Measurements from ENCODE around the gene GNG13.
"Not testable (repeated sequence)": the region's sequence is repeated elsewhere in the genome, so short reads cannot be mapped to it uniquely, and the experiment has no call there.

Gene GNG13

DNA sequence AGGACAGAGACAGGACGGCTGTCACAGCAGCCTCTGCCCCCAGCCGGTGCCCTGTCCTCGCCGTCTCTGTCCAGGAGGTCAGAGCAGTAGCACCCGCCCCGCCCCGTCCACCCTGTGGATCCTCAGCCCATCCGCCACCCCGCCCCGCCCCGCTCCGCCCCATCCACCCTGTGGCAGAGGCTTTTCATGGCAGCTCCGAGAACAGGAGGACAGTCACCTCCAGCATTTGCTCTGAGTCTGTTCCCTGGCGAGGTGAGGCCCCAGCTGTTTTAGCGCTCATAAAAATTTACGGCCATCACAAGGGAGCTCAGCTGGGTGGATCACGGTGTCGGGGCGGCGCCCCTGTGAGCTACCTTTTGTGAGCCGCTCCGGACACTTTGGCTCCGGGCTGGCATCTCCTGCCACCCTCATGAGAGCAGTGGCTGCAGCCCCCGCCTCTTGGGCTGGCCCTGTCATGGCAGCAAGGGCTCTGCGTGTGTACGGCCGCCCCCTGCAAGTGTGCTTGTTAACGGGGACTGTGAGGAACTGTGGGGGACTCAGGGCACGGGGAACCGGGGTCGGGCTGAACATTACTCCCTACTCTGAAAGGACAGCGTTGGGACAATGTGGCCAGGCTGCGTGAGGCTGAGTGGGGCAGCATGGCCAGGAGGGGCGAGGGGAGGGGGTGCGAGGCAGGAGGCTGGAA lies 32.3 kb upstream of the GNG13 start:
- no peak overlapping the region for H3K4me3 ChIP-seq
- no peak overlapping the region for H3K27ac ChIP-seq

DNA sequence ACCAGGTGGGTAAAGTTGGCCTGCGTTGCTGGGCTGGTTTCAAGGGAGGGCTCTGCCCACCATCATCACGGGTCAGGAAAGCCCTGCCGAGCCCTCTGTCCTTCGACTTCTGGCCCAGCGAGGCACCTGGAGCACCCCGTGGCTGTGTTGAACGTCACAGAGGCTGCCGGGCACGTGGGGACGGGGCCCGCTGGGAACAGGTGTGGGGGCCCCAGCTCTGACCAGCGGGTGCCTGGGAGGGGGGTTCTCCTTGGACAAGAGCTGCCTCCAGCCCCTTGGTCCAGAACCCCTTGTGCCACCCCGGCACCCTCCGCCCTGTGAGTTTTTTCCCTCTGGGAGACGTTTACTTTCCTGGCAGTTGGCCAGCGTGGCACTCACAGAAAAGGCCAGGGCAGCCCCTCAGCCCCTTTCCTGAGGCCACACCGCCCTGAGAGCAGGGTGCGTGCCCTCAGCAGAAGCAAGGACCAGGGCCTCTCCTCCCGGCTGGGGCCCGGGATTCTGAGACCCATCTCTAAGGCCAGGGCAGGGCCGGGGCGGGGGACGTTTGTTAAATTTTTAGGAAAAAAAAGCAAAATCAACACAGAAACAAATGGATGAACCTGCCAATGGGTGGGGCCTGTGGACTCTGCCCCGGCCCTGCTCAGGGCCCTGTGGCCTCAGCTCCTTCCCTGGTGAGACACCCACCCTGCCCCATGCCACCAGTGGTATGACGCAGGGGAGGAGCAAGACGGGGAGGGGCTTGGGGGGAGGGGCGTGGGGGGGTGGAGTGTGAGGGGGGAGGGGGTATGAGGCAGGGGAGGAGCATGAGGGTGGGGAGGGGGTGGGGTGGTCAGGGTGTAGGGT lies 31.3 kb upstream of the GNG13 start:
- Histone ChIP-seq H3K4me3 (no peak overlapping the region), H3K27ac (no peak overlapping the region)

DNA sequence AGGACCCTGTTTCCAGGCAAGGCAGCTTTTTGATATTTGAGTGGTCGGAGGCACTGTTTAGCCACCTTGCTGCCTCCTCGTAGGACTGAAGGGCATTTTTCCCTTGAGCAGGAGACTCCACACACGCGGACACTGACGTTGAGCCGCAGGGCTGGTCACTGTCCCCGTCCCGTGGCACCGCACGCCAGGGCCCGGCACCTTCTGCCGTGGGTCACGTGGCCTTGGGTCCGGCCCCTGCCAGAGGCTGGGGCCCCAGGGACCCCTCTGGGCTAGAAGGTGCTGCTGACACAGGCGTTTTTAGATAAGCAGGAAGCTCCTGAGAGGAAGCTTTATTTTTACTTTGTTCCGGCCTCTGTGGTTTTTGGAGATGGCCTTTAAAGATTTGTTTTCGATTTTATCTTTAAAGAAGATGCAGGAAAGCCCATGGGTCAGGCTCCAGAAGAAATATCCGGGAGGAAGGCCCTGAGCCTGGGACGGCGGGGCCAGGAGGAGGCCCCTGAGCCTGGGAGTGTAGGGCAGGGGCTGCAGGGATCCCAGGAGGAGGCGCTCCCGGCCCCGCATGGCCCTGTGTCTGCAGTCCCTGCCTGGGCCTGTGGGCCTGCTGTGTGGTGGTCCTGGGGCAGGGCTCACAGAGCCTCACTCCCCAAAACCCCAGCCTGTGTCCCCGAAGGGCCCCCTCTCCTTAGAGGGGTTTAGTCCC lies 30.5 kb upstream of the GNG13 start:
- H3K27ac ChIP-seq, result no peak overlapping the region
- no peak overlapping the region for H3K4me3 ChIP-seq

DNA sequence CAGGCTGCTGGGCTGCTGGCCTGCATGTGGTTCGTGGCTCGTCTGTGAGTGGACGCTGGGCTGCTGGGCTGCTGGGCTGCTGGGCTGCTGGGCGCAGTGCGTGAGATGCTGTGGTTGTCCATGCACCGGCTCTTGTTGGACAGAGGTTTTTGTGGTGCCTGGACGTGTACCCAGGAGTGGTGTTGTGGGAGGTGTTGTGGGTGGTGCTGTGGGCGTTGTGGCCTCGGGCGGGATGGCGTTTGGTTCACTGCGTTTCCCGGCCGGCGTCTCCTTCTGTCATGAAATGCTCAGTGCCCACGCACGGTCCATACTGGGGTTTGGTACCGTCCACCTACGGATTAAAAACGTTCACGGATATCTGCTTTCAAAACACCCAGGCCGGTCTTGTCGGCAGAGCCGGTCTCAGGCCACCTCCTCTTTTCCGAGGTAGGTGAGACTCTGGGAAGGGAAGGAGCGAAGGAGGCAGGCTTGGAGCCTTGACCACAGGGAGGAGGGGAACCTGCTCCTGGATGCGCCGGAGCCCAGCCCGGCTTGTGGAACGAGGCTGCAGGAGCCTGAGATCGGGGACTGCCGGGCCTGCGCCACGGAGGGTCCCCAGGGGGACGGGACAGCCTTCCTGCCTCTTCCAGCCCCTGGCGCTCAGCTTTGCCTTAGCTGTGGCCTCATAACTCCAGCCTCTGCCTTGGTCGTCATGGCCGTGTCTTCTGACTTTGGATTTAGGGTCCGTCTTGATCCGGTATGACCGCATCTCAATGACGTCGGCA lies 29.8 kb upstream of the GNG13 start:
- H3K4me3 ChIP-seq, result no peak overlapping the region
- H3K27ac ChIP-seq, result no peak overlapping the region

DNA sequence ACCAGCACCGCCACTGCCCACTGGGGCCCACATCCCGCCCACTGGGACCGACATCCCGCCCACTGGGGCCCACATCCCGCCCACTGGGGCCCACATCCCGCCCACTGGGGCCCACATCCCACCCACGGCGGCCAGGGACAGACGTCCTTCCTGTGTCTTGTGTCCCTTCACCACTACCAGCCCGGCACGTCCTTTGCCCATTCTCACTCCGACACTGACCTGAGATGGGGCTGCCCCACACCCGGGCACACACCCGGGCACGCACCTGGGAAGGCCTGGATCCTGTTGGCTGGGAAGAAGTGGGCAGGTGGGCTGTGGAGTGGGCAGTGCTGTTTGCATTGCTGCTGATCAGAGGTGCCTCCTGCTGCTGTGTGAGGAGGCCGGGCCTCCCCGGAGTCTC lies 28.4 kb upstream of the GNG13 start:
- H3K27ac ChIP-seq, result no peak overlapping the region
- no peak overlapping the region for H3K4me3 ChIP-seq

DNA sequence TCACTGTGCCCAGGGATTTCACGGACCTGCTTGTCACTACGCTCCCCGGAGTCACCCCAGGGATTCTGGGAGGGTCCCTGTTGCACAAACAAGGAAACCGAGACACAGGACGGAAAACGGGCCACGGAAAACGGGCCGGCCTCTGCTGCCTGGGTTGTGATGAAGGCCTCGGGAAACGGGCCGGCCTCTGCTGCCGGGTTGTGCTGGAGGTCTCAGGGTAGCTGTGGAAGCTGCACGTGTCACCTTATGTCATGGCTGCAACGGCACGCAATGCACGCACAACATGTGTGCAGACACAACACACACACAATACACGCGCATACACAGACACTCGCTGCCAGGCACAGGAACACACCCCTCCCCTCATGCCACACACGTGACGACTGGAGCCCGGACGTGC lies 27.0 kb upstream of the GNG13 start:
- no peak overlapping the region for H3K4me3 ChIP-seq
- no peak overlapping the region for H3K27ac ChIP-seq

DNA sequence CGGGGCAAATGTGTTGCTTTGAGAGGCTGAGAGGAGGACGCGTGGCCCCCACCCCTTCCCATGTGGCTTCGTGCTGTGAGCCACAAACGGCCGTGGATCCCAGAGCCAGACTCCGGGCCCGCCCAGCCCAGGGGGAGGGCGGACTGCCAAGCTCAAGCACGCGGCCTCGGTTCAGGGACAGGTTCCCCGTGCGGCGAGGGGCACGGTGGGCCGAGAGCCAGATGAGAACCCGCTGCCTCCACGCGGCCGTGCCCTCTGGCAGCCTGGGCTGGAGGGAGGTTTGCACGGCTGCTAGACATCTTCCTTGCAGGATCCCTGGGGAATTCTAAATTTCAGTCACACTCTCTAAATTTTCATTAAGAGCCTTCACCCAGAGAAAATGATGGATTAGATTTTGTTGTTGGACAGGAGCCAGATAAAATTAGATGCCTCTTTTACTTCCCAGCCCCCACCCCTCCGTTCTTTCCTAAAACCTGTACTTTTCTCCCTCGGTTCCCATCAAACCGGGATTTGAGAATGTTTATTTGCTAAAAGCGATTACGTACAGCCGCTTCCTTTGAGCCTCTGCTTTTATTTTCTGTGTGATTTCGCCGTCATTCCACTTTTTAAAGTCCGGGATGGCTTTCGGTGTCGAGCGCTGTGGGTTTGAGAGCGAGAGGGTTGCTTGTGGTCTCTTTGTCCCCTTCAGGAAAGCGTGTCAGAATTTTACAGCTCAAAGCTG lies 25.0 kb upstream of the GNG13 start:
- H3K27ac ChIP-seq, result no peak overlapping the region
- no peak overlapping the region for H3K4me3 ChIP-seq

DNA sequence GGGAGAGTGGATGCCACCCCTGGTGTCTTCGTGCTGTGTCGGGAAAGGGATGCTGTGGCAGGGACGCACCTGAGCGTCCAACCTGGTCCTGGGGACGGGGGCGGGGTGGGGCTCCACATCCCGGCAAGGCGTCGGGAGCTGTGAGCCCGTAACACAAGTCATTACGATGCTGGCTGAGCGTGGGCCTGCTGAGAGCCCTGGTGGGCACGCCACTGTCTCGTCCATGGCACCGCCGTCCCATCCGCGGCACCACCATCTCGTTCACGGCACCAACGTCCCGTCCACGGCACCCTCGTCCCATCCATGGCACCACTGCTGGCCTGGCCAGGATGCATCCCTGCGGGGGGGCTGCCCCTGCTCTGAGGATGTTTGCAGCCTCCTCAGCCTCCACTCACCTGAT lies 24.1 kb upstream of the GNG13 start:
- no peak overlapping the region for H3K4me3 ChIP-seq
- H3K27ac ChIP-seq, result no peak overlapping the region

DNA sequence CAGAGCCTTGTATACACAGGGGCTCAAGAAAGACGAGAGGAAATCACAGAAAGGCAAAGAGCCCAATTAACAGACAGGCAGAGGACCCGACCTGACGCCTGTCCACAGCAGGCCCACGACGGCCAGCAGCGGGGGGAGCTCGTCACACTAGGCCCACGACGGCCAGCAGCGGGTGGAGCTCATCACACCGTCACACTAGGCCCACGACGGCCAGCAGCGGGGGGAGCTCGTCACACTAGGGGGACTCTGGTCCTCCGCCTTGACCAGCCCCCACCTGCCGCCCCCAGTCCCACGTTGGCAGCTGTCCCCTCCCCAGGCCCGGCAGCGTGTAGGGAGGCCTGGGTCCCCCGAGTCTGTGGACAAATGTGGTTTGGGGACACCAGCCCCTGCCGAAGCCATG lies 23.7 kb upstream of the GNG13 start:
- no peak overlapping the region for H3K4me3 ChIP-seq
- H3K27ac ChIP-seq, result no peak overlapping the region

DNA sequence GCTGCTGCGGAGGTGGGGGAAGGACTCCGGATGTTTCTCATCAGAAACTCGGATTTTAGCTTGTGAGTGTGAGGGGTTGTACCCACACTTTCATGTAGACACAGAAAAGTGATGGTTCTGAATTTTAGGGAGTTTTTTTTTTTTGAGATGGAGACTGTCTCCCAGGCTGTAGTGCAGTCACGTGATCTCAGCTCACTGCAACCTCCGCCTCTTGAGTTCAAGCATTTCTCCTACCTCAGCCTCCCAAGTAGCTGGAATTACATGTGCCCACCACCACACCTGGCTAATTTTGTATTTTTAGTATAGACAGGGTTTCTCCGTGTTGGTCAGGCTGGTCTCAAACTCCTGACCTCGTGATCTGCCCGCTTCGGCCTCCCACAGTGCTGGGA lies 22.4 kb upstream of the GNG13 start:
- H3K27ac ChIP-seq, result no peak overlapping the region
- no peak overlapping the region for H3K4me3 ChIP-seq

DNA sequence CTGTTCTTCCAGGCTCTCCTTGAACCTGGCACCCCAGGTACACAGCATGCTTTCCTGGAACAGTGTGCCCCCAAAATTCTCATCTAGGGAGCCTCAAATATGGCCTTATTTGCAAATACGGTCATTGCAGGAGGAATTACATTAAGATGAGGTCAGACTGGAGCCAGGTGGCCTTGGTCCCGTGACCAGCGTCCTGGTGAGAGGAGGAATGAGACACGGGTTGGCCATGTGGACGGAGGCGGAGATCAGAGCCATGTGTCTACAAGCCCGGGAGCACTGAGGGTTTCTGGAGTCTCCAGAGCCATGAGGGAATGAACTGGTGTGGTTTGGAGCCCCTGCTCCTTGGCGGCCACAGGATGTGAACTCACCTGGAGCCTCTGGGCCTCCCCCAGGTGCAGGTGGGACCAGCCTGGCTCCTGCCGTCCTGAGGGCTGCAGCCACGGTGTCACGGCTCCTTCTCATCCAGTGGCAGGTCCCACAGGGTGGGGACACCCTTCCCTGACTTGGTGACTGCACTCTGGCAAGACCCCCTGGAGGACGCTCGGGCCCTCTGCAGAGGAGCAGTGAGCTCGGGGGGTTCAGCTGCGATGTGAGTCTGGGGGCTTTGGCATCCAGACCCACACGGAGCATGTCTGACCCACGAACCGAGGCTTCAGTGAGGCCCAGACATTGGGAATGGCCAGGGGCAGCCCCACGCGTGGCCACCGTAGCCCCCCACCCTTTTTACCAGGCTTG lies 21.8 kb upstream of the GNG13 start:
- Histone ChIP-seq H3K27ac (no peak overlapping the region), H3K4me3 (no peak overlapping the region)

DNA sequence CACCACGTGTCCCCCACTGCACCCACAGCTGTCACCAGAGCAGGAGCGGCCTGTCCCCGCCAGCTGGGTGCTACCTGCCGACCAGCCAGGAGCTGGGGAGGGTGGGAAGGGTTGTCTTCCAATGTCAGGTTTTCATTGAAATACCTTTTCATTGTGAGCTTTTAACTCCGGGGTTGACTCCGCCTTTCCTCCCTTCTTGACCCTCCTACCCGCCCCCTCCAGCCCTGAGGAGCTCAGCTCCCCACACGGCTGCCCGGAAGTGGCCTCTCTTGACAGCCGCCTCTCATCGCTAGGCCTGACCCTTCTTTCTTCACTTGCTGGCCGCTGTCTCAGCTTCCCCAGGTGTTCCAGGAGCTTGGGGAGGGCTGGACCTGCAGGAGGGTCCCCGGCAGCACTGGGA lies 21.2 kb upstream of the GNG13 start:
- no peak overlapping the region for H3K4me3 ChIP-seq
- no peak overlapping the region for H3K27ac ChIP-seq

DNA sequence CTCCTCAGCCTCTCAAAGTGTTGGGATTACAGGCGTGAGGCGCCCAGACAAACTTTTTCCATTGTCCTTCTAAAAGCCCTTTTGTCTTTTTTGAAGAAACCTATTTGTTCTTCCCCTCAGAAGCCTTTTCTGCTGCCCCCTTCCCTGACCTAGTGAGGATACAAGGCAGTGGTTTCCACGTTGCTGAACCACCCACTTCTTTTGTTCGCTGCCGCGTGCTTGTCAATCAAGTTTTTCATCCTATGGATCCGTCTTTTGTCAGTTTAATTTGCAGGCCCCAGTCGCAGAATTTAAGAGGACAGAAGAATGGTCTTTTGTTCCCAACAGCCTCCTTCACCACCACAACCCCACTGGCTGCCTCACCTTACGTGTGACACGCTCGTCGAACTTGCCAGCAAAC lies 20.2 kb upstream of the GNG13 start:
- H3K4me3 ChIP-seq, result no peak overlapping the region
- H3K27ac ChIP-seq, result no peak overlapping the region

DNA sequence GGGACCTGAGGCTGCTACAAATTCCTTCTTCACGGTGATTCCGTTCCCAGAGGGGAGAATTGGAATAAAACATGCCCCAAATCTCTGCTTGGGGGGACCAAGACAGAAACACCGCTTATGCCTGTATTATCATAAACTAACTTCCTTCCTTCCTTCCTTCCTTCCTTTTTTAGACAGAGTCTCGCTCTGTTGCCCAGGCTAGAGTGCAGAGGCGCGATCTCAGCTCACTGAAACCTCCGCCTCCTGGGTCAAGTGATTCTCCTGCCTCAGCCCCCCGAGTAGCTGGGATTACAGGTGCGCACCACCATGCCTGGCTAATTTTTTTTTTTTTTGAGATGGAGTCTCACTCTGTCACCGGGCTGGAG lies 19.5 kb upstream of the GNG13 start:
- not testable (repeated sequence) for H3K27ac ChIP-seq, H3K4me3 ChIP-seq

DNA sequence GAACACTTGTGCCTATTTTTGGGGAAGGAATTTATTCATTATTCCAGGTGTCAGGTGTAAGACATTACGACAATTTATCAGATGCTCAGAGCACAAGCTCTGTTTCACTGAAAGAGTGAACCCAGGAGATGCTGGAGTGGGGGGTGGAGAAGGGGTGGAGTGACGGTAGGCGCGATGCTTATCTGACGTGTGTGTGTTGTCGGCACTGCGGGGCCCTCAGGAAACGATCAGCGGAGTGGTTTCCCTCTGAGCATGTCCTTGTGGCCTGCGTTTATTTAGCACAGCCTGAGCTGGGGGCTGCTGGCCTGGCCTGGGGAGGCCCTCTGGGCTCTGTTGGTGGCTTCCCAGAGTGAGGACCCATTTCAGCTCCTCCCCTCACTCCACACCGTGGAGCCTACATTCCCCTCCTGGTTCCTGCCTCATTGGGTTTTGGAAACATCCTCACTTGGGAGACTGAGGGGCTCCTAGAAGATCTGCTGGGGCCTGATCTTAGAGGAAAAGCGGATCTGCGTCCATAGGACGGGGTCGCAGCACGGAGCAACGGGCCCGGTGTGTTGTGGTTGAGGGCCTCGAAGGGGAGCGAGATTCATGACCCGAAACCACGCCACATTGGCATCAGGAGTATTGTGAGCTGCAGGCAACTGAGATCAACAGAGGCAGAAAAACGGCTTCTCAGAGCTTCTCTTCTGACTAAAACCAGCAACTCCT lies 19.0 kb upstream of the GNG13 start:
- H3K27ac ChIP-seq, result no peak overlapping the region

DNA sequence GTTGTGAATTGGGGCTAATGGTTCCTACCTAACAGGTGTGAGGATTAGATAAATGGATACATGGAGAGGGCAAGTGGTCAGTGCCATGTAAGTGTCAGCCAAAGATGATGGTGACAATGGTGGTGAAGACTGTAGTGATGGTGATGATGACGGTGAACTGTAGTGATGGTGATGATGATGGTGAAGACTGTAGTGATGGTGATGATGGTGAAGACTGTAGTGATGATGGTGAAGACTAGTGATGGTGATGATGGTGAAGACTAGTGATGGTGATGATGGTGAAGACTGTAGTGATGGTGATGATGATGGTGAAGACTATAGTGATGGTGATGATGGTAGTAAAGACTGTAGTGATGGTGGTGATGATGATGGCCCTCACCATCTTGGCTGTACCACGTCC lies 18.1 kb upstream of the GNG13 start:
- H3K4me3 ChIP-seq, result no peak overlapping the region

More for the DNA sequence above, 19.0 kb upstream of the GNG13 start:
- no peak overlapping the region for H3K4me3 ChIP-seq

DNA sequence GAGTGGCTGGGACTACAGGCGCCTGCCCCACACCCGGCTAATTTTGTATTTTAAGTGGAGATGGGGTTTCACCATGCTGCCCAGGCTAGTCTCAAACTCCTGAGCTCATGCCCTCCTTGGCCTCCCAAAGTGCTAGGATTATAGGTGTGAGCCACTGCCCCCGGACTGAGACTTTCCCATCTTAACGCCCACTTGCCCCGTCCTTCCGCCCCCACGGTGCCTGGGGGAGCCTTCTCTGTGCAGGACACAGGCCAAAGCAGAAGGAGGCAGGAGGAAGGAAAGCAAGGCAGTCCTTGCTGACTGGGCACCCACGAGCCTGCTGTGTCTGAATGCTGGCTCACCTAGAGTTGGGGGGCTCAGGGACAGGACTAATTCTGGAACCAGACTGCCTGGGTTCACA lies 17.6 kb upstream of the GNG13 start:
- H3K4me3 ChIP-seq, result no peak overlapping the region

More for the DNA sequence above, 18.1 kb upstream of the GNG13 start:
- no peak overlapping the region for H3K27ac ChIP-seq

More for the DNA sequence above, 17.6 kb upstream of the GNG13 start:
- H3K27ac ChIP-seq, result no peak overlapping the region
